Fibroblast of skin of left biceps (primary cell): ENCODE measurements around the gene MRPL12.
"Not testable (repeated sequence)": the region's sequence is repeated elsewhere in the genome, so short reads cannot be mapped to it uniquely, and the experiment has no call there.

ENCODE experiments used
- DNase-seq, 2 experiments: peaks; one replicate each; pipeline ENCODE4 v3.0.0-alpha.2; 2013; ENCODE audit warnings: low read depth in 2 of 2

The MRPL12 gene

DNA sequence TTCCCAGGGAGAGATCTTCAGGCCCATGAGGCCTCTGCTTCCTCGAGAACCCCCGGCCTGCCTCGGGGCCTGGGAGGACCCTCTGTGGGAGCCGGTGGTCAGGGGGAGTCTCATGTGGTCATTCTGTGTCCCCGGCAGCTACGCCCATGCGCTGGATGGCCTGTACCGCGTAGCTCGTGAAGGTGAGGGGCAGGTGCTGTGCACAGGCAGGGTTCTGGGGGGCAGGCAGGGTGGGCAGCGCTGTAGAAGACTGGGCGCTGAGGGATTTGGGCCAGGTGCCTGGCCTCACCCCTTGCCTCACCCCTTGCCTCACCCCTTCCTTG, 13.5 kb downstream of the MRPL12 start:
- DNase-seq, result no peak

DNA sequence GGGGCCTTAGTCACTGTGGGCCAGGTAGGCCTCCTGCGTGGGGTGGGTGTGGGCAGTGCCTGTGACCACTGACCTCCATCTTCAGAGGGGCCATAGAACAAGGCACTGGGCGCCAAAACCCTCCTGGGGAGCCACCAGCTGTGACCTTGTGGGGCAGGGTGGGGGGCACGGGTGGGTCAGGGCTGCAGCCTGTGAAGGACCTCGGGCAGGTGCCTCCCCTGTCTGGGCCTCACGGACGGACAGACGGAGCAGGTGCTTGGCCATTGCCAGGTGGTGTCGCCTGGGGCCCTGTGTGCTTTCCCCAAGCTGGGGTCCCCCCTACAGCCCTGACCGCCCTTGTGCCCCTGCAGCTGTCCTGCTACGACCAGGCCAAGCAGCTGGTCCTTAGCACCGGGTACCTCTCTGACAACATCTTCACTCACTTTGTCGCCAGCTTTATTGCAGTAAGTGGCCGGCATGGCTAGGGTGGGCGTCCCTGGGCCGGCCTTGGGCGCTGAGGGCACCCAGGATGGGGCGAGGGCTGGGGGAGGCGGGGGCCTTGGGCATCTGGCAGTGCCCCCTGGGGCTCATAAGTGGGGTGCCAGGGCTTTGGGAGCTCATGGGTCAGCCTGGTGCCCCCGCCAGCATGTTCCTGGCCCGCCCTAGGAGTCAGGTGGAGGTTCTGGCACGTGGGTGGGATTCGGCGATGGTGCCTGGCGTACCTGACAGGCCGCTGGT, 14.0 kb downstream of the MRPL12 start:
- no peak for DNase-seq

- DNase-seq, result no peak
Measured at GRCh38 chr17:81717766-81718089, 14.6 kb downstream of the MRPL12 start.

- DNase-seq, result no peak
Measured at GRCh38 chr17:81719410-81720266, 16.5 kb downstream of the MRPL12 start.

GRCh38 chr17:81720267-81721071, 17.3 kb downstream of the MRPL12 start:
- DNase-seq, result no peak

DNA sequence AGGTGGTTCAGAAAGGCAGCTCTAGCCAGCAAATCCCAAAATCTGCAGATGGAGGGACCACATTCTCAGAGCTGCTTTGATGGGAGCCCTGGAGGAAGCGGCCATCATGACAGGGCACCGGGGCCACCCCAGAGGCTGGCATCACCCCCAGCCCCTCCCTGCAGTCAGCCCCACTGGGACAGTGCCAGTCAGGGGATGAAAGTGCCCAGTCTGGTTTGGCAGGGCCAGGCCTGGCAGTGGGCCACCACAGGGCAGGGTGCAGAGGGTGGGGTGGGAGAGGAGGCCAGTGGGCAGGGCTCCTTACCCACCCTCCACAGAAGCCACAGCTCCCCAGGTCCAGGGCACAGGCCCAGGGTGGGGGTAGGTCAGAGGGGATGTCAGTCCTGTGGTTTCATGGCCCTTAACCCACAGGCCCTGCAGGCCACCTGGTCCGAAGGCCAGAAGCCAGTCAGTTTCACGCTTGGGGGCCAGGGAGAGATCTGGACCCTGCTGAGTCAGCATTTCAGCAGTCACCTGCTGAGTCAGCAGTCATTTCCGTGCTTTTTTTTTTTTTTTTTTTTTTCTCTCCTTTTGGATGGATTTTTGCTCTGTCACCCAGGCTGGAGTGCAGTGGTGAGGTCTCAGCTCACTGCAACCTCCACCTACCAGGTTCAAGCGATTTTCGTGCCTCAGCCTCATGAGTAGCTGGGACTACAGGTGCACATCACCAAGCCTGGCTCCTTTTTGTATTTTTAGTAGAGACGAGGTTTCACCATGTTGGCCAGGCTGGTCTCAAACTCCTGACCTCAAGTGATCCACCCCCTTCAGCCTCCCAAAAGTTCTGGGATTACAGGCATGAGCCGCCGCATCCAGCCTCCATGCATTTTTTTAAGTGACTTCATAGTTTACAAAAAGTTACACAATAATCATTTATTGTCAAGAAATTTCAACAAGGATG, 19.3 kb downstream of the MRPL12 start:
- no peak for DNase-seq

- DNase-seq, result no peak
Measured at GRCh38 chr17:81723651-81724209, 20.6 kb downstream of the MRPL12 start.

- DNase-seq, result no peak
Measured at GRCh38 chr17:81725439-81725838, 22.3 kb downstream of the MRPL12 start.

DNA sequence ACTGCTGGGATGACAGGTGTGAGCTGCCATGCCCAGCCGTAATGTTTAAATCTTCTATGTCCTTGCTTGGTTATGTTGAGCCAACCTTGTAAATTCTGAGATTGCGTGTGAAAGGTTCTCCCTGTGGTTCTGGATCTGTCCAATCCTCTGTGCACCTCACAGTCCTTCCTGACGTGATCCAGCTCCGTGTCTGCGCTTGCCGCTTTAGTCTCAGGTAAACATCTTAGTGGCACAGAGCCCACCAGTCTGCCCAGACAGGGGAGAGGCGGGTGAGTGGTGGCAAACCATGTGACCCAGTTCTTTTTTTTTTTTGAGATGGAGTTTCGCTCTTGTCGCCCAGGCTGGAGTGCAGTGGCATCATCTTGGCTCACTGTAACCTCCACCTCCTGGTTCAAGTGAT, 22.8 kb downstream of the MRPL12 start:
- DNase-seq, result no peak

DNA sequence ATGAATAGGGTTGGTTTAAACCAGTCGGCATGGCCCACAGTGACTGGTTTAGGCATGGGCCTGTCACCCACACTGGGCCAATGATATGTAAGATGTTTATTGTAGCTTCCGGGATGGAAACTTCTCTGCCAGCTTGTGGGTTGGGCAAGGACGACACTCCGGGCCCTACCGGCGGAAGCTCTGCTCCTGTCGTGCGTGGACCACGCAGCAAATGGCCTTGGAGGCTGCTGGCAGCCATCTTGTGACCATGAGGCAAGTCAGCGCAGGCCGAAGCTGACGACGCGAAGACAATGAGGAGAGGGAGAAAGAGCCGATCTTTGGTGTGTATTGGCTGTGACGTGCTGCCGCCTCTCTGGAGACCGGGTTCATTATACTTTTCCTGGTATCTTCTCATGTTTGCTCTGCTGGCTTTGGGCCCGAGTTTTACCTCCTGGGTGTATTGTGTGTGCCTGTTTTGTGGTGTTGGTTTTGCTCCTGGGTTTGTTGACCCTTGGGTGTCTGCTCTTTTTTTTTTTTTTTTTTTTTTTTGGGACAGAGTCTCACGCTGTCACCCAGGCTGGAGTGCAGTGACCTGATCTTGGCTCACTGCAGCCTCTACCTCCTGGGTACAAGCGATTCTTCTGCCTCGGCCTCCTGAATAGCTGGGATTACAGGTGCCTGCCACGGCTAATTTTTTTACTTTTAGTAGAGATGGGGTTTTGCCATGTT, 24.3 kb downstream of the MRPL12 start:
- no peak for DNase-seq

- DNase-seq, result no peak
Measured at GRCh38 chr17:81733507-81734404, 30.6 kb downstream of the MRPL12 start.

GRCh38 chr17:81734405-81735263, 31.5 kb downstream of the MRPL12 start:
- DNase-seq, result no peak

DNA sequence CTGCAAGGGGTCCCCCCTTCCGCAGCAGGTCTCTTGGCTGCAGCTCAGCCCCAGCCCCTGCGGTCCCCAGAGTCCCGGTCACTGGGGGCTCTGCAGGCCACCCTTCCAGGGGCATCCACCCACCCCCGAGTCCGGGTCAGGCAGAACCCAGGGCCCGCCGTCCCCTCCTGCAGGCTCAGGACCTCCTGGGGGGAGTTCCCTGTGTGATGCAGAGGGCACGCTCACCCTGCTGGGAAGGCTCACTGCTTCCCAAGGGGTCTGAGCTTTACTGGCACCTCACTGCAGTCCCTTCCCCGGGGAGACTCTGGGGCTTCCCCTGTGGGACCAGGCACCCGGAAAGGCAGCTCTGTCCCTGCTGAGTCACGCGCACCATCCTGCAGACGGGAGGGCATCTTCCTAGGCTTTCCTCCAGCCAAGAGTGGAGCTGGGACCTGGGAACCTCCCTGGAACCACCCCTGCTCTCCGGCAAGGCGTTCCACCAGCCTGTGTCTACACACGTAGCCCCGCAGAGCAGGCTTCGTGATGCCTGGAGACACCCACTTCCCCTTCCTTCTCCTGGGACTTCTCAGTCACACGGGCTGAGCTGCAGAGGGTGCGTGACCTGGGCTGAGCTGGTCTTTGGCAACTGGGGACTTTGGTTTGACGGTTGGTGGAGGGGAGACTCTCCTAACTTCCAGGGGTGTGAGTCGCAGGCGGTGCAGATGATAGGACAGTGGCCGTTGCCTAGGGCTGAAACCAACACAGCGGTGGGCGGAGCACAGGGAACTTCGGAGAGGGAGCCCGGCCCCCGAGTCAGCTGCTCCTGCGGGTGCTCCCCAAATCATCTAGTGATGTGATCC, 32.3 kb downstream of the MRPL12 start:
- DNase-seq, result no peak

- no peak for DNase-seq
Measured at GRCh38 chr17:81737947-81738800, 35.0 kb downstream of the MRPL12 start.

GRCh38 chr17:81738801-81739393, 35.7 kb downstream of the MRPL12 start:
- DNase-seq, result no peak

DNA sequence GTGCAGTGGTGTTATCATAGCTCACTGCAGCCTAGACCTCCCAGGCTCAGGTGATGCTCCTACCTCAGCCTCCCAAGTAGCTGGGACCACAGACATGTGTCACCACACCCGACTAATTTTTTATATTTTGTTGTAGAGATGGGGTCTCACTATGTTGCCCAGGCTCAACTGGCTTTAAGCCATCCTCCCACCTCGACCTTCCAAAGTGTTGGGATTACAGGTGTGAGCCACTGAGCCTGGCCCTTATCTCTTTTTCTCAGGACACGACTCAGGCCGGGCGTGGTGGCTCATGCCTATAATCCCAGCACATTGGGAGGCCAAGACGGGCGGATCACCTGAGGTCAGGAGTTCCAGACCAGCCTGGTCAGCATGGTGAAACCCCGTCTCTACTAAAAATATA, 36.4 kb downstream of the MRPL12 start:
- not testable (repeated sequence) for DNase-seq
